ENCODE measurements around the gene IGF2BP2. TPM values are rescaled to one million over a fixed set of nuclear protein-coding genes. Genes with fewer than 3 reads are reported as not detected.
"Not testable (repeated sequence)": the region's sequence is repeated elsewhere in the genome, so short reads cannot be mapped to it uniquely, and the experiment has no call there.

The IGF2BP2 gene
- total and polyA plus RNA-seq, 8 donors = 4.0 to 303 (median 29.0) TPM

DNA sequence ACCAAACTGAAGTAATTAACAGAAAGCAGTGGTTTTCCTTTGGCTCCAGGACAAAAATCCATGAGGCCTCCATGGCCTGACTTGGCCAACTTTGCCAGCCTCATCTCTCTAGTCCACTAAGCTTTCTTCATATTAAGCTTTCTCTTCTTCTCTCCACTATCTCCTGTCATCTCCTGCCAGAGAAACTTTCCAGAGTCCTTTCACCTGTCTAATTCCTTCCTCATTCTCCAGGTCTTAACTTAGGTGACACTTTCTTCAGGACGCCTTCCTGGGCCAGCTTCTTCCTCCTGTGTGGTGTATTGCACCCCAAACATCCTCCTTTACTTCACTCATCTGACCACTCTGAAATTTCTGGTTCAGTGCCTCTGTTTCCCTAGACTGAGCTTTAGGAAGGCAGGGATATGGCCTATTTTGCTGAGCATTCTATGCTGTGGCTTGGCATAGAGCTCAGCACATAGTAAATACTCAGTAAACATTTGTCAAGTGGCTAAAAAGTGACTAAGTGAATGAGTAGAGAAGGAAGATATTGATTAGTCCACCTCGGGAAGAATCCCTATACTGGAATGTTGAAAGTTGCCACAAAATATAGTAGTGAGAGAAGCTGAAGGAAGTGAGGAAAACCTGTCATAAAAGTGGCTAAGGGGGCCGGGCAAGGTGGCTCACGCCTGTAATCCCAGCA is 34.6 kb upstream of the IGF2BP2 start:
- no peak overlapping the region for H3K27ac ChIP-seq
- H3K4me1 ChIP-seq = no peaks in the 10 kb centered on the region
- TF ChIP-seq EP300 (IDR thresholded peaks at IDR 0.05) = no peak
- no peak for TF ChIP-seq POLR2A (IDR thresholded peaks at IDR 0.05)
- no peak for TF ChIP-seq POLR2AphosphoS5 (IDR thresholded peaks at IDR 0.05)
- TF ChIP-seq CTCF (IDR thresholded peaks at IDR 0.05) = no peak
- WGBS, 5 donors = 83 to 90% (median 86%) methylated on average over 4 of the region's 4 CpGs
- no peaks in the 10 kb centered on the region for H3K36me3 ChIP-seq
- H3K4me3 ChIP-seq = no peak overlapping the region
- intact Hi-C loops (cut with DNase I; ENCODE audit: low total_unique reads) = no loop called here
- H3K27me3 ChIP-seq = no peaks in the 10 kb centered on the region
- peaks cover 0 to 13% (median 3%) of the 10 kb centered on the region in 4 donors for H3K9me3 ChIP-seq
- DNase-seq = no peak

GRCh38 chr3:185858502-185859225 is 33.8 kb upstream of the IGF2BP2 start:
- no peaks in the 10 kb centered on the region for H3K36me3 ChIP-seq
- no peak overlapping the region for H3K27ac ChIP-seq
- WGBS, 5 donors = 80 to 86% (median 83%) methylated on average over 5 to 8 of the region's 8 CpGs
- no peaks in the 10 kb centered on the region for H3K27me3 ChIP-seq
- H3K9me3 ChIP-seq = peaks cover 0 to 13% (median 3%) of the 10 kb centered on the region in 4 donors
- TF ChIP-seq POLR2AphosphoS5 (IDR thresholded peaks at IDR 0.05) (no peak), POLR2A (IDR thresholded peaks at IDR 0.05) (no peak), EP300 (IDR thresholded peaks at IDR 0.05) (no peak), CTCF (IDR thresholded peaks at IDR 0.05) (no peak)
- intact Hi-C loops (cut with DNase I; ENCODE audit: low total_unique reads) = no loop called here
- no peak for DNase-seq
- no peaks in the 10 kb centered on the region for H3K4me1 ChIP-seq
- no peak overlapping the region for H3K4me3 ChIP-seq

GRCh38 chr3:185857208-185857607 is 32.4 kb upstream of the IGF2BP2 start:
- intact Hi-C loops (cut with DNase I; ENCODE audit: low total_unique reads) = no loop called here
- 77 to 97% (median 82%) methylated on average over 3 of the region's 3 CpGs for WGBS, 5 donors

DNA sequence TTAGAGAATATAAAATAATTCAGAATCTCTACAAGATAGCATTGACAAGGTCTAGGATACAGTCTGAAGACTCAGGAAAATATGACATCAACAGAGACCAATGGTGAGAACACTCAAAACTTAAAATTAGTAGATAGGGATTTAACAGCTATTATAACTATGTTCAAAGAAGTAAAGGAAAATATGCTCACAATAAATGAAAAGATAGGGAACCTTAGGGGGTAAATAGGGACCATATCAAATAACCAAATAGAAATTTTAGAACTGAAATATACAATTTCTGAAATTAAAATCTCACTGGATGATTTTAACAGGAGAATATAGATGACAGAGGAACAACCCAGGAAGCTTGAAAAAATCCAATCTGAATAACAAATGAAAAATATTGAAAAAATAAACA is 31.8 kb upstream of the IGF2BP2 start:
- no peak for TF ChIP-seq CTCF (IDR thresholded peaks at IDR 0.05)
- TF ChIP-seq POLR2A (IDR thresholded peaks at IDR 0.05) = no peak
- no peak for TF ChIP-seq EP300 (IDR thresholded peaks at IDR 0.05)
- no peak for TF ChIP-seq POLR2AphosphoS5 (IDR thresholded peaks at IDR 0.05)
- Histone ChIP-seq H3K27ac (no peak overlapping the region), H3K36me3 (no peaks in the 10 kb centered on the region), H3K4me3 (no peak overlapping the region), H3K9me3 (peaks cover 0 to 13% (median 3%) of the 10 kb centered on the region in 4 donors), H3K27me3 (no peaks in the 10 kb centered on the region), H3K4me1 (no peaks in the 10 kb centered on the region)
- intact Hi-C loops (cut with DNase I; ENCODE audit: low total_unique reads) = no loop called here
- DNase-seq = no peak

More at GRCh38 chr3:185857208-185857607, 32.4 kb upstream of the IGF2BP2 start:
- no peaks in the 10 kb centered on the region for H3K27me3 ChIP-seq
- no peak for DNase-seq
- no peaks in the 10 kb centered on the region for H3K36me3 ChIP-seq
- H3K4me3 ChIP-seq = no peak overlapping the region
- TF ChIP-seq POLR2A (IDR thresholded peaks at IDR 0.05) (no peak), POLR2AphosphoS5 (IDR thresholded peaks at IDR 0.05) (no peak), EP300 (IDR thresholded peaks at IDR 0.05) (no peak), CTCF (IDR thresholded peaks at IDR 0.05) (no peak)
- H3K9me3 ChIP-seq = peaks cover 0 to 13% (median 3%) of the 10 kb centered on the region in 4 donors
- H3K27ac ChIP-seq = no peak overlapping the region
- H3K4me1 ChIP-seq = no peaks in the 10 kb centered on the region

DNA sequence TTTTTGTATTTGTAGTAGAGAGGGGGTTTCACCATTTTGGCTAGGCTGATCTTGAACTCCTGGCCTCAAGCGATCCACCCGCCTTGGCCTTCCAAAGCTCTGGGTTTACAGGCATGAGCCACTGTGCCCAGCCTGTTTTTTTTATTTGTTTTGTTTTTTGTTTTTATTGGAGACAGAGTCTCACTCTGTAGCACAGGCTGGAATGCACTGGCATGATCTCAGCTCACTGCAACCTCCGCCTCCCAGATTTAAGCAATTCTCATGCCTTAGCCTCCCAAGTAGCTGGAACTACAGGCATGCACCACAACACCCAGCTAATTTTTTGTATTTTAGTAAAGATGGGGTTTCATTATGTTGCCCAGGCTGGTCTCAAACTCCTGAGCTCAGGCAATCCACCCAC is 28.9 kb upstream of the IGF2BP2 start:
- H3K27me3 ChIP-seq; DNase-seq; H3K36me3 ChIP-seq; H3K4me1 ChIP-seq; intact Hi-C loops (cut with DNase I; ENCODE audit: low total_unique reads); H3K4me3 ChIP-seq; H3K27ac ChIP-seq: not testable (repeated sequence)
- WGBS, 5 donors = 86 to 98% (median 96%) methylated on average over 3 of the region's 3 CpGs
- H3K9me3 ChIP-seq = peaks cover 0 to 13% (median 3%) of the 10 kb centered on the region in 4 donors
